HFF-Myc (cell line): ENCODE measurements around the gene SHC1.
"Not testable (repeated sequence)": the region's sequence is repeated elsewhere in the genome, so short reads cannot be mapped to it uniquely, and the experiment has no call there.

ENCODE experiments used
- DNase-seq: peaks from one replicate; pipeline ENCODE4 v3.0.0-alpha.2; 2011; ENCODE audit warnings: low read depth; ENCODE audit errors: extremely low read depth
- H3K4me3 ChIP-seq: replicated peaks from 2 replicates; pipeline ENCODE4 v1.5.1; 2011; ENCODE audit warnings: low read depth, mild to moderate bottlenecking, control low read depth, low read length
- CTCF ChIP-seq: IDR thresholded peaks from 2 replicates; pipeline ENCODE4 v1.5.1; 2012; ENCODE audit warnings: mild to moderate bottlenecking, low read depth, low read length, control low read depth; ENCODE audit errors: missing control alignments

Gene SHC1

GRCh38 chr1:154983776-154984466, 13.4 kb upstream of the SHC1 start:
- peak overlapping the region; percentile 94 for H3K4me3 ChIP-seq
- no peak for DNase-seq
- no peak for TF ChIP-seq CTCF

DNA sequence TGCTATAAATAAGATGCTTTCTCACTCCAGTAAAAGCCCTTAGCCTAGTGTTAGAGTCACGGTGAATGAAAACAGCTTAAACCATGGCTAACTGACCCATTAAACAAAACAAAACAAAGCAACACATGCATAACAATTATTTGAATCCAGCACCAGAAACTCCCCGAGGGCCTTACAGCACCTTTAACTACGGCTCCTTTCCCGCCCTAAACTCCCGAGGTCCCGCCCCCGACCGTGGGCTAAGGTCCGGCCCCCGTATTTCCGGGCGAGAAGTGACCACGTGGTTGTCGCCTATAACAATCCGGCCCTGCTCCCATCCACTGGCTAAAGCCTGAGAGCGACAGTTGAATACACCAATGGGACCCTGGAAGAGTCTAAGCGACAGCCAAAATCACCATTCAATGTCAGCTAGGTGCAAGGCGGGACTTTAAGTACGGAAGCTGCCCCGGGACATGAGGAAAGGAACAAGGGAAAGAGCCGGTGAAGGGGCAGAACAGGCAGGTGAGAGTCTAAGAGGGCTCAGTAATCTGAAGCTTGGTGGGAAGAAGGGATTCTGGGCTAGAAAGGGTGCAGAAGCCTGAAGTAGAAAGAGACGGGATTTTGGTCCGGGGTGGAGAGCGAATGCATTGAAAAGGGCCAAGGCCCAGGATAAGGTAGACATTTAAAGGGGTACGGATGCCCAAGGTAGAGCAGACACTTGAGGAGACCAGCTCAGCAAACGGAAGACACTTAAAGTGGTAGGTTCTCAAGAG, 12.5 kb upstream of the SHC1 start, which contains the start of gene FLAD1:
Gene FLAD1 (plus strand): TSS at position 448 of the 752 bp plus-strand sequence. CDS start 351 bp downstream, outside the sequence.
- TF ChIP-seq CTCF: no peak
- peak; percentile 100 for DNase-seq
- peak within 1 kb of the TSS; percentile 94 for H3K4me3 ChIP-seq

DNA sequence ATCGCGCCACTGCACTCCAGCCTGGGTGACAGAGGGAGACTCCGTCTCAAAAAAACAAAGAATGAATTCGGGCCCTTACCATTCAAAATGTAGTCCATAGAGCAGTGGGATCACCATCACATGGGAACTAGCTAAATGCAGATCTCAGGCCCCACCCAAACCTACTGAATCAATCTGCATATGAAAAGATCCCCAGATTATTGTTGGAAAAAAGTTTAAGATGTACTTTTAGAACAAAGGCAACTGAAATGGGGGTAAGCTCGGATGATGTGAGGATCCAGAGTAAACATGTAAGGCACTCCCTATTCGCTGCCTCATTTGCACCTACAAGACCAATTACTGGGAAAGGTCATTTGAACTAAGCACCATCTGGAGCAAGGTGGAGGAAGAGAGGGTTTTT, 11.8 kb upstream of the SHC1 start:
- no peak for DNase-seq
- peak overlapping the region; percentile 94 for H3K4me3 ChIP-seq
- TF ChIP-seq CTCF: no peak

DNA sequence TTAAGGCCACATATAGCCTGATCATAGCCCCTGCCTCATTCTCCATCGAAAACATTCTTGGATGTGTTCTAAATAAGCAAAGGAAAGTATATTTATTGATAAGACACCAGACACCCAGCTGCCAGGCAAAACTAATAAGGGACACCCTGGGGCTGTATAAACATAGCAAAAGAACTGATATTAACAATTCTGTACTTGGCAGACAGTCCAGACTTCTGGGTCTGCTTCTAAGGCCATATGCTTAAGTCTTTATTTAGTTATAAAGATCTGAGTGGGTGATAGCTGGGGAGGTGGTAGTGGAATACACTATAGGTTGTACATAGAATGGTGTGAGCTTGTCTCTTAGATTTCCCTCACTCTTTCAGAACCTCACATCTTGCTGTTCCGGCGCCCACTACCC, 7.8 kb upstream of the SHC1 start:
- DNase-seq: no peak
- no peak for TF ChIP-seq CTCF
- no peak overlapping the region for H3K4me3 ChIP-seq

GRCh38 chr1:154977762-154978161, 7.2 kb upstream of the SHC1 start:
- not testable (repeated sequence) for H3K4me3 ChIP-seq, DNase-seq

DNA sequence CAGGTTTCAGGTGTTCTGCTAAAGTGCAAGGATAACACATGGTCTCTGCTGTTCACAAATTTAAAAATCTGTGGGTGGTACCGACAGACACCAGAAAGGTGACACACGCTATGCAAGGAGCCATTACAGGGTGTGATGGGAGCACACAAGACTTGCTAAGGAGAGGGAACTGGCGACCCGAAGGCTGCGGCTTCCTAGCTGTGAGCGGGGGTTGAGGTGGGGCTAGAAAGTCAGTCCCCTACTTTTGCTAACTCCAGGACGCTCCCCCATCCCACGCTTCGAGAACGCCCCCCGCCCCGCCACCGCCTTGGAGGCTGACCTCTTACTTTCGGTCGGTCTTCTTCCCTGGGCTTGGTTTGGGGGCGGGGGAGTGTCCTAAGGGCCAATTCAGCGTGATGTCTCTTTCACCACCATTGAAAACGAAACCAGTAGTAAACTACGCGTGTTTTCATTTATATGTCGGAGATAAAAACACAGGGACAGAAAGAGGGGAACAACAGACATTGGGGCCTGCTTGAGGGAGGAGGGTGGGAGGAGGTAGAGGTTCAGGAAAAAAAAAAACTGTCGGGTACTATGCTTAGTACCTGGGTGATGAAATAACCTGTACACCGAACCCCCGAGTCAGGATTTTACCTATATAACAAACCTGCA, 5.0 kb upstream of the SHC1 start:
- TF ChIP-seq CTCF: no peak
- peak overlapping the region; percentile 72 for H3K4me3 ChIP-seq
- no peak for DNase-seq

DNA sequence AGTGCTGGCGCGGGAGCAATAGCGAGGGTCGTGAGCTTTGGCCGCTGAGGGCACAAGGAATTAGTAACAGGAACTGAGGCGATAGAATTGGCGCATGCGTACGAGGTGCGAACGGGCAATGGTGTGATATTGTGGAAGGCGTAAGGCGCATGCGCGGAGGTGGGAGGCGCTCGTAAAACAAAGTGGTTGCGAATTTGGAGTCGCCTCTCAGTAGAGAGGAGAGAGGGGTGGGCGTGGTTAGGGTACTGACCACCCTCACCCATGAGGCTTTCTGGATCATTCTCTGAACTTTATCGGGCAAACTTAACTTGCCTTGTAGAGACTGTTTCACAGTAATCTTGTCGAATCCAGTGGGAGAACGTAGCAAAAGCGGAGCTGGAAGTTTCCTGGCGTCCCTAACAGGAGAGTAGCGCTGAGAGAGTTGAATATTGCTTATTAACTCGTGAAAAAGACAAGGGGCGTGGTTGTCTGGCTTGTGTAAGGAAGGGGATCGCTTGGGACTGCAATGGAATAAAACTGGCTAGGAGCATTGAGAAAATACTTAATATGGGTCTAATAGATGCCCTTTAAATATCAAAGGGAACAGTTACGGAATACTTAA, 4.4 kb upstream of the SHC1 start:
- H3K4me3 ChIP-seq: peak overlapping the region; percentile 72
- peak; percentile 91 for DNase-seq
- no peak for TF ChIP-seq CTCF
